ENCODE measurements around the gene TTLL11. TPM values are rescaled to one million over a fixed set of nuclear protein-coding genes. Genes with fewer than 3 reads are reported as not detected.

TTLL11 gene
- total and polyA plus RNA-seq, 4 donors, result 1.4 to 4.5 (median 3.6) TPM

GRCh38 chr9:121975801-121976277 is 117.3 kb downstream of the TTLL11 start (continued):
- TF ChIP-seq REST (IDR thresholded peaks at IDR 0.05), result no peak

GRCh38 chr9:121974421-121974820 is 118.7 kb downstream of the TTLL11 start:
- H3K9me3 ChIP-seq (ENCODE audit: control insufficient read depth in 4 of 4, low read length in 3 of 4), result no peaks in the 10 kb centered on the region
- no peak overlapping the region for H3K4me3 ChIP-seq (ENCODE audit: low read depth in 1 of 3, low read length in 3 of 3)
- H3K36me3 ChIP-seq (ENCODE audit: control insufficient read depth in 4 of 4, insufficient read depth in 3 of 4, low read depth in 1 of 4, low read length in 3 of 4), result no peaks in the 10 kb centered on the region
- H3K27ac ChIP-seq (ENCODE audit: low read depth in 1 of 2, low read length in 2 of 2), result no peak overlapping the region
- H3K4me1 ChIP-seq (ENCODE audit: control insufficient read depth in 4 of 4, insufficient read depth in 4 of 4, low read length in 3 of 4), result peaks cover 2 to 10% (median 5%) of the 10 kb centered on the region in 4 donors
- H3K9ac ChIP-seq (ENCODE audit: low read depth in 1 of 2, low read length in 2 of 2), result no peak overlapping the region
- TF ChIP-seq EGR1 (IDR thresholded peaks at IDR 0.05; ENCODE audit: low read depth in 2 of 2) (no peak), CTCF (IDR thresholded peaks at IDR 0.05; ENCODE audit: low read depth, low read length, missing input control) (no peak), JUND (IDR thresholded peaks at IDR 0.05) (no peak), ATF3 (IDR thresholded peaks at IDR 0.05) (no peak), RAD21 (IDR thresholded peaks at IDR 0.05) (no peak)
- no peaks in the 10 kb centered on the region for H3K27me3 ChIP-seq (ENCODE audit: control insufficient read depth in 4 of 4, insufficient read depth in 4 of 4, low read length in 3 of 4)
- no peak for DNase-seq (ENCODE audit: low spot score)

GRCh38 chr9:121972501-121972981 is 120.6 kb downstream of the TTLL11 start:
- no peaks in the 10 kb centered on the region for H3K27me3 ChIP-seq (ENCODE audit: control insufficient read depth in 4 of 4, insufficient read depth in 4 of 4, low read length in 3 of 4)
- no peaks in the 10 kb centered on the region for H3K36me3 ChIP-seq (ENCODE audit: control insufficient read depth in 4 of 4, insufficient read depth in 3 of 4, low read depth in 1 of 4, low read length in 3 of 4)
- no peak overlapping the region for H3K9ac ChIP-seq (ENCODE audit: low read depth in 1 of 2, low read length in 2 of 2)
- H3K4me3 ChIP-seq (ENCODE audit: low read depth in 1 of 3, low read length in 3 of 3), result no peak overlapping the region
- peaks cover 2 to 10% (median 5%) of the 10 kb centered on the region in 4 donors for H3K4me1 ChIP-seq (ENCODE audit: control insufficient read depth in 4 of 4, insufficient read depth in 4 of 4, low read length in 3 of 4)
- H3K9me3 ChIP-seq (ENCODE audit: control insufficient read depth in 4 of 4, low read length in 3 of 4), result no peaks in the 10 kb centered on the region
- 87% methylated on average over 7 of the region's 7 CpGs for WGBS
- DNase-seq (ENCODE audit: low spot score), result no peak
- H3K27ac ChIP-seq (ENCODE audit: low read depth in 1 of 2, low read length in 2 of 2), result no peak overlapping the region
- no peak for TF ChIP-seq FOXA1 (IDR thresholded peaks at IDR 0.05)
- no peak for TF ChIP-seq SP1 (IDR thresholded peaks at IDR 0.05)
- TF ChIP-seq CTCF (IDR thresholded peaks at IDR 0.05; ENCODE audit: low read depth, low read length, missing input control), result no peak
- TF ChIP-seq NR2F2 (IDR thresholded peaks at IDR 0.05), result no peak
- no peak for TF ChIP-seq TAF1 (conservative IDR thresholded peaks at IDR 0.05)
